GM19455 (cell line): ENCODE measurements around the gene RAD51AP2.
"Not testable (repeated sequence)": the region's sequence is repeated elsewhere in the genome, so short reads cannot be mapped to it uniquely, and the experiment has no call there.

ENCODE experiments used
- ATAC-seq: cut with Tn5 transposase; IDR thresholded peaks from one replicate; pipeline ENCODE4 v1.9.1; 2021; ENCODE audit not compliant: unreplicated experiment

The RAD51AP2 gene

GRCh38 chr2:17518212-17519154, at the start of gene RAD51AP2:
Gene RAD51AP2 (minus strand): TSS chr2:17518440. CDS start chr2:17518415, 25 bp downstream.
- peak; percentile 87 for ATAC-seq

GRCh38 chr2:17565726-17566125, 47.5 kb upstream of the RAD51AP2 start:
- ATAC-seq, result not testable (repeated sequence)

- no peak for ATAC-seq
These were observed 40.6 kb upstream of the RAD51AP2 start for GRCh38 chr2:17558878-17559277.

- ATAC-seq, result no peak
These were observed 39.8 kb upstream of the RAD51AP2 start for GRCh38 chr2:17558053-17558452.

- ATAC-seq, result no peak
These were observed 39.4 kb upstream of the RAD51AP2 start for GRCh38 chr2:17557596-17557995.

- ATAC-seq, result no peak
These were observed 36.9 kb upstream of the RAD51AP2 start for GRCh38 chr2:17555150-17555549.

GRCh38 chr2:17550907-17551306, 32.7 kb upstream of the RAD51AP2 start:
- ATAC-seq, result no peak

GRCh38 chr2:17547737-17548136, 29.5 kb upstream of the RAD51AP2 start:
- no peak for ATAC-seq

GRCh38 chr2:17547237-17547636, 29.0 kb upstream of the RAD51AP2 start:
- ATAC-seq, result no peak

- no peak for ATAC-seq
These were observed 27.7 kb upstream of the RAD51AP2 start for GRCh38 chr2:17545680-17546613.

- no peak for ATAC-seq
These were observed 26.0 kb upstream of the RAD51AP2 start for GRCh38 chr2:17544256-17544655.

- no peak for ATAC-seq
These were observed 25.6 kb upstream of the RAD51AP2 start for GRCh38 chr2:17543848-17544247.

GRCh38 chr2:17543131-17543660, 25.0 kb upstream of the RAD51AP2 start:
- no peak for ATAC-seq

GRCh38 chr2:17542471-17542870, 24.2 kb upstream of the RAD51AP2 start:
- ATAC-seq, result no peak

GRCh38 chr2:17541531-17541950, 23.3 kb upstream of the RAD51AP2 start:
- no peak for ATAC-seq

GRCh38 chr2:17540813-17541530, 22.7 kb upstream of the RAD51AP2 start:
- no peak for ATAC-seq

- no peak for ATAC-seq
These were observed 22.0 kb upstream of the RAD51AP2 start, which contains the start of gene VSNL1 for GRCh38 chr2:17540093-17540812. Gene VSNL1 (plus strand): TSS chr2:17540696. CDS start chr2:17592075, 51,379 bp downstream.

- no peak for ATAC-seq
These were observed 21.4 kb upstream of the RAD51AP2 start for GRCh38 chr2:17539611-17540092.

- no peak for ATAC-seq
These were observed 20.8 kb upstream of the RAD51AP2 start for GRCh38 chr2:17538844-17539554.
